ENCODE measurements around the gene SLC4A4. TPM values are rescaled to one million over a fixed set of nuclear protein-coding genes. Genes with fewer than 3 reads are reported as not detected.

SLC4A4 gene
- total and polyA plus RNA-seq, 2 of the 8 experiments (the other 6 are each of a cell fraction or from before 2014, with no cell fraction given) = 0.67 to 2.8 TPM

- no peak for TF ChIP-seq POU5F1 (IDR thresholded peaks at IDR 0.05; ENCODE audit: low read depth, low read length)
These were observed 181.5 kb downstream of the SLC4A4 start (continued) for GRCh38 chr4:71520308-71520707.

All from H1 (cell line).